Loucy (cell line): Measurements from ENCODE around the gene OTOP1.

Experiments
- H2AFZ ChIP-seq: fragments of 200-600 bp; sonication (generic); 2 replicates; pipeline ENCODE4 v1.6.0; 2016; ENCODE audit warnings: antibody characterized with exemption, mild to moderate bottlenecking, low read length, moderate library complexity
- H3F3A ChIP-seq: fragments of 200-600 bp; 2 replicates; pipeline ENCODE4 v1.6.0; 2016; ENCODE audit warnings: antibody characterized with exemption, low read depth, mild to moderate bottlenecking
- H3K27me3 ChIP-seq: fragments of 200-600 bp; sonication (generic); 2 replicates; pipeline ENCODE4 v1.6.1; 2014; ENCODE audit warnings: low read length, mild to moderate bottlenecking; ENCODE audit not compliant: insufficient read depth, poor library complexity, severe bottlenecking
- H3K36me3 ChIP-seq: fragments of 200-600 bp; sonication (generic); 2 replicates; pipeline ENCODE4 v1.6.1; 2016; ENCODE audit warnings: low read length; ENCODE audit not compliant: insufficient read depth
- H3K4me1 ChIP-seq: fragments of 200-600 bp; sonication (generic); 2 replicates; pipeline ENCODE4 v1.5.1; 2014; ENCODE audit warnings: low read length, mild to moderate bottlenecking; ENCODE audit not compliant: insufficient read depth, poor library complexity, severe bottlenecking
- H3K4me2 ChIP-seq: fragments of 200-600 bp; sonication (generic); 2 replicates; pipeline ENCODE4 v1.6.0; 2014; ENCODE audit warnings: antibody characterized with exemption, low read length, low read depth, mild to moderate bottlenecking; ENCODE audit not compliant: poor library complexity, severe bottlenecking
- H3K4me3 ChIP-seq: fragments of 200-600 bp; sonication (generic); 2 replicates; pipeline ENCODE4 v1.5.1; 2014; ENCODE audit warnings: low read length, mild to moderate bottlenecking, mixed read lengths; ENCODE audit not compliant: poor library complexity, severe bottlenecking
- H3K79me2 ChIP-seq: fragments of 200-600 bp; sonication (generic); 2 replicates; pipeline ENCODE4 v1.6.1; 2014; ENCODE audit warnings: low read length; ENCODE audit not compliant: insufficient read depth
- H3K9ac ChIP-seq: fragments of 200-600 bp; sonication (generic); 2 replicates; pipeline ENCODE4 v1.6.0; 2014; ENCODE audit warnings: mild to moderate bottlenecking, low read depth, low read length, moderate library complexity; ENCODE audit not compliant: poor library complexity, severe bottlenecking
- H3K9me2 ChIP-seq: fragments of 200-600 bp; sonication (generic); replicated peaks from 2 replicates; pipeline ENCODE4 v1.6.1; 2016; ENCODE audit warnings: low read depth, low read length, mixed read lengths
- H3K9me3 ChIP-seq: fragments of 200-600 bp; sonication (generic); 2 replicates; pipeline ENCODE4 v1.6.1; 2014; ENCODE audit warnings: mild to moderate bottlenecking, antibody characterized with exemption, low read length, low read depth; ENCODE audit not compliant: insufficient read depth
- H4K20me1 ChIP-seq: fragments of 200-600 bp; sonication (generic); 2 replicates; pipeline ENCODE4 v1.6.0; 2014; ENCODE audit warnings: antibody characterized with exemption, low read length, mild to moderate bottlenecking; ENCODE audit not compliant: insufficient read depth, poor library complexity, severe bottlenecking
- EZH2phosphoT487 ChIP-seq: fragments of 200-600 bp; IDR thresholded peaks from 2 replicates; pipeline ENCODE4 v1.6.1; 2018; ENCODE audit warnings: antibody characterized with exemption, mild to moderate bottlenecking, moderate library complexity, borderline replicate concordance
- TF ChIP-seq, protein P1 (sequence below): fragments of 200-600 bp; sonication (generic); conservative IDR thresholded peaks from 2 replicates; pipeline ENCODE4 v1.5.1; 2014; ENCODE audit warnings: mild to moderate bottlenecking, antibody characterized with exemption, low read length

The OTOP1 gene

DNA sequence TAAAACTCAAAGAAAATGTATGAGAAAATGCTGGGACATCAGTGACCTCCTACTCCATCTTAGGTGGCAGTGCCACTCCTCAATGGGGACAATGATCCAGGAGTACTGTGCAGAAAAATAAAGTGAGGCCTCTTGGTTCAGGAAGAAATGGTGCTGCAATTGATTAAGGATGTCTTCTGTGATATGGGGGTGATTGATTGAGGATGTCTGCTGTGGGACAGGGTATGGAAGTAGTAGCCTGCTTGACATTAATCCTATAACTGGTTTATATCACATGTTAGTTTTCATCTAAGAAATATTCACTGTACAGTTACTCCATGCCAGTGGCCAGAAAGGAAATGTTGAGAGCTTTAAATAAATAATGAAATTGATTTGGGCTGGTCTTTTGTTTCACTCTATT lies 20.5 kb downstream of the OTOP1 start:
- H3K4me2 ChIP-seq = no peak overlapping the region
- no peak overlapping the region for H3K4me3 ChIP-seq
- H3K9me3 ChIP-seq = no peaks in the 10 kb centered on the region
- no peaks in the 10 kb centered on the region for H4K20me1 ChIP-seq
- no peaks in the 10 kb centered on the region for H3K36me3 ChIP-seq
- no peaks in the 10 kb centered on the region for H3K9me2 ChIP-seq
- no peak overlapping the region for H3K9ac ChIP-seq
- TF ChIP-seq, protein P1, sequence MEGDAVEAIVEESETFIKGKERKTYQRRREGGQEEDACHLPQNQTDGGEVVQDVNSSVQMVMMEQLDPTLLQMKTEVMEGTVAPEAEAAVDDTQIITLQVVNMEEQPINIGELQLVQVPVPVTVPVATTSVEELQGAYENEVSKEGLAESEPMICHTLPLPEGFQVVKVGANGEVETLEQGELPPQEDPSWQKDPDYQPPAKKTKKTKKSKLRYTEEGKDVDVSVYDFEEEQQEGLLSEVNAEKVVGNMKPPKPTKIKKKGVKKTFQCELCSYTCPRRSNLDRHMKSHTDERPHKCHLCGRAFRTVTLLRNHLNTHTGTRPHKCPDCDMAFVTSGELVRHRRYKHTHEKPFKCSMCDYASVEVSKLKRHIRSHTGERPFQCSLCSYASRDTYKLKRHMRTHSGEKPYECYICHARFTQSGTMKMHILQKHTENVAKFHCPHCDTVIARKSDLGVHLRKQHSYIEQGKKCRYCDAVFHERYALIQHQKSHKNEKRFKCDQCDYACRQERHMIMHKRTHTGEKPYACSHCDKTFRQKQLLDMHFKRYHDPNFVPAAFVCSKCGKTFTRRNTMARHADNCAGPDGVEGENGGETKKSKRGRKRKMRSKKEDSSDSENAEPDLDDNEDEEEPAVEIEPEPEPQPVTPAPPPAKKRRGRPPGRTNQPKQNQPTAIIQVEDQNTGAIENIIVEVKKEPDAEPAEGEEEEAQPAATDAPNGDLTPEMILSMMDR = no peak
- no peak for TF ChIP-seq EZH2phosphoT487
- H3K79me2 ChIP-seq = no peaks in the 10 kb centered on the region
- H3F3A ChIP-seq = no peaks in the 10 kb centered on the region
- no peaks in the 10 kb centered on the region for H3K4me1 ChIP-seq
- no peak overlapping the region for H2AFZ ChIP-seq
- H3K27me3 ChIP-seq = no peaks in the 10 kb centered on the region

DNA sequence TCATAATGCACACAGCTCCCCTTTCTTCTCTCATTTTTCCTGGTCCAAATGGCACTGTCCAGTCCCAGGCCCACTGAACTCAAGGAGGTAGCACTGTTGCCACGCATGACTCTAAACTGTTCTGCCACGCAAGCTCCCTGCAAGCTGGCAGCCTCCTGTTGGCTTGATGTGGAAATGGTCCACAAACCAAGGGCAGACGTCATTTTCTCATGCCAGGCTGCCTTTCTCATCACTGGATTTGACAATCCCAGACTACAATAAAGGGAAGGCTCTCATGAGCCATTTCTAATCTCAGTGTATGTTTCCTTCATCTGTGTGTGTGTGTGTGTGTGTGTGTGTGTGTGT lies 22.4 kb downstream of the OTOP1 start:
- TF ChIP-seq EZH2phosphoT487 = no peak
- TF ChIP-seq, protein P1 = no peak
- Histone ChIP-seq H3K36me3 (no peaks in the 10 kb centered on the region), H3K4me2 (no peak overlapping the region), H3K9ac (no peak overlapping the region), H2AFZ (no peak overlapping the region), H3F3A (no peaks in the 10 kb centered on the region), H3K4me3 (no peak overlapping the region), H3K9me2 (no peaks in the 10 kb centered on the region), H4K20me1 (no peaks in the 10 kb centered on the region), H3K79me2 (no peaks in the 10 kb centered on the region), H3K4me1 (no peaks in the 10 kb centered on the region), H3K9me3 (no peaks in the 10 kb centered on the region), H3K27me3 (no peaks in the 10 kb centered on the region)

DNA sequence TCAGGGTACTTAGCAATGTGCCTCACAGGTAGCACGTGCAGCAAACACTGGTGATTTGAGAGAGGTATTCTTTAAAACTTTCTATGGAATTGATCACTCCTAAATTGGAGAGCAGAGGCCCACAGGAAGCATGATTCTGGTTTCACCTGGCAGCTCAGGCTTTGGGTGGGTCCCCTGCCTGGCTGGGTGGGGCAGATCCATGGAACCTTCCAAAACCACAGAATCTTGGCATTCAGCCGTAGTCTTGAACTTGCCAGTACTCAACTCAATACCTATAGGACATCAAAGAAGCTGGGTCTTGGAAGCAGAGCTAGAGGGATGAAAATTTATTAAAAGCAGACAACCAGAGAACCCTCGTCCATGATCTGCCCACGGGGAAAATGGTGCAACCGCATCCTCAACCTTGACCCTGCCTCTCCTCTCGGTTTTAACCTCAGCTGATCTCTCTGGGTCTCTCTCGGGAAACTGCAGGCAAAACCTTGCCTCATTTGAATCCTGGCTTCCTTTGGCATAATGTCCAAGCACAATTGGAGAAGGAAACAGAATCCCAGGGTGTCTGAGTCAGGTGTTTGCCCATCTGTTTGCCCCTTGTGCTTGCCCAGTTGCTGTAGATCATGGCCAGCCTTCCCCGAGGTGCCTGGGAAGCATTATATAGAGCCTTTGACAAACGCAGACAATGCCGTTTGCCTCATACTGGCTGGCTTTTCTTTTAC lies 22.9 kb downstream of the OTOP1 start:
- H3K9me2 ChIP-seq = no peaks in the 10 kb centered on the region
- no peaks in the 10 kb centered on the region for H4K20me1 ChIP-seq
- H3F3A ChIP-seq = no peaks in the 10 kb centered on the region
- H3K9ac ChIP-seq = no peak overlapping the region
- no peak overlapping the region for H2AFZ ChIP-seq
- H3K79me2 ChIP-seq = no peaks in the 10 kb centered on the region
- no peak overlapping the region for H3K4me3 ChIP-seq
- H3K4me2 ChIP-seq = no peak overlapping the region
- H3K27me3 ChIP-seq = no peaks in the 10 kb centered on the region
- no peaks in the 10 kb centered on the region for H3K9me3 ChIP-seq
- H3K4me1 ChIP-seq = no peaks in the 10 kb centered on the region
- no peaks in the 10 kb centered on the region for H3K36me3 ChIP-seq
- no peak for TF ChIP-seq EZH2phosphoT487
- TF ChIP-seq, protein P1 = no peak
